Measurements from ENCODE around the gene WBP2.

DNA sequence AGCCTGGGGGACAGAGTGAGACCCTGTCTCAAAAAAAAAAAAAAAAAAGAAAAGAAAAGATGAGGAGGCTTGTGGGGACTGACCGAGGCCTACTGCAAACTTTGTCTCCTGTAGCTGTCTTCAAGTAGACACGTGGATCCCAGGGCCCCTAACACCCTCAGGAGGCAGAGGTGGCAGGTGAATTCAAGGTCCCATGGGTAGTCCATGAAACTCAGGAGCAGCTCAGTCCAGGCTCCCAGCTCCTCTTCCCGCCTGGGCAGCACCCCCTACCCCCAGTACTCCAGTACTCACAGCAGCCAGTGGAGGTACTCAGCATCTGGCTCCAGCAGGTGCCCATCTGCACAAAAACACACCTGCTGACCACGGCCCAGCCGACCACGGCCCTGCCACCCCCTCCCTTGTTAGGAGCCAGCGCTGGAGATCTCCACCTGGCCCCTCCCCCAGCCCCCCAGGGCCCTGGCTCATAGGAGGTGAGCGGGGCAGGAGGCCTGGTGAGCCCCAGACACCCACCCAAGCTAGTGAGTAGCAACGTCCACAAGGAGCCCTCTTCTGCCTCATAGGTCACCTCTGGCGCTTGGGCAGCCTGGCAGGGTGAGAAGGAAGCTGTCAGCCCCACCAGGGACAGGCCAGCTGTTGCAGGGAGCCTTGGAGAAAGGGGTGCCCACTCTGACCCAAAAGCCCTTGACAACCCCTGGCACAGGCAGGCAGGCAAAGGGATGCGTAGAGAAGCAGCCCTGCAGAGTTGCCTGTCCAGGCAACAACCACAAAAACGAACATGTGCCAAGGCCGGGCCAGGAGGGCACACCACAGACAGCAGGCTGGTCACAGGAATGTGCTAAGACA is 45.8 kb upstream of the WBP2 start:
- TF ChIP-seq, protein P1, sequence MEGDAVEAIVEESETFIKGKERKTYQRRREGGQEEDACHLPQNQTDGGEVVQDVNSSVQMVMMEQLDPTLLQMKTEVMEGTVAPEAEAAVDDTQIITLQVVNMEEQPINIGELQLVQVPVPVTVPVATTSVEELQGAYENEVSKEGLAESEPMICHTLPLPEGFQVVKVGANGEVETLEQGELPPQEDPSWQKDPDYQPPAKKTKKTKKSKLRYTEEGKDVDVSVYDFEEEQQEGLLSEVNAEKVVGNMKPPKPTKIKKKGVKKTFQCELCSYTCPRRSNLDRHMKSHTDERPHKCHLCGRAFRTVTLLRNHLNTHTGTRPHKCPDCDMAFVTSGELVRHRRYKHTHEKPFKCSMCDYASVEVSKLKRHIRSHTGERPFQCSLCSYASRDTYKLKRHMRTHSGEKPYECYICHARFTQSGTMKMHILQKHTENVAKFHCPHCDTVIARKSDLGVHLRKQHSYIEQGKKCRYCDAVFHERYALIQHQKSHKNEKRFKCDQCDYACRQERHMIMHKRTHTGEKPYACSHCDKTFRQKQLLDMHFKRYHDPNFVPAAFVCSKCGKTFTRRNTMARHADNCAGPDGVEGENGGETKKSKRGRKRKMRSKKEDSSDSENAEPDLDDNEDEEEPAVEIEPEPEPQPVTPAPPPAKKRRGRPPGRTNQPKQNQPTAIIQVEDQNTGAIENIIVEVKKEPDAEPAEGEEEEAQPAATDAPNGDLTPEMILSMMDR (IDR thresholded peaks at IDR 0.05) = no peak
- no peak for TF ChIP-seq POLR2AphosphoS5 (IDR thresholded peaks at IDR 0.05)

Data from breast epithelium (tissue), 3 donors.